Liver (tissue), 3 donors: ENCODE results near the gene PAX6.

Source experiments
- ATF3 ChIP-seq: IDR thresholded peaks from 2 replicates; pipeline ENCODE4 v1.6.1; 2016; ENCODE audit warnings: antibody characterized with exemption
- CTCF ChIP-seq: fragments of 150-350 bp; IDR thresholded peaks from 2 replicates; pipeline ENCODE4 v1.5.1; 2017; ENCODE audit warnings: improper control_type of control experiment, low read depth, low read length; ENCODE audit not compliant: missing input control
- EGR1 ChIP-seq, 2 donors: IDR thresholded peaks; 2 replicates each; pipeline ENCODE4 v1.6.1; 2016 to 2018; ENCODE audit warnings: antibody characterized with exemption in 2 of 2, low read depth in 2 of 2
- MAX ChIP-seq: IDR thresholded peaks from 2 replicates; pipeline ENCODE4 v1.6.1; 2016; ENCODE audit warnings: antibody characterized with exemption
- RXRA ChIP-seq, 2 donors: IDR thresholded peaks; 2 replicates each; pipeline ENCODE4 v1.6.1; 2017 to 2018; ENCODE audit warnings: antibody characterized with exemption in 2 of 2, mild to moderate bottlenecking in 1 of 2
- SP1 ChIP-seq: IDR thresholded peaks from 2 replicates; pipeline ENCODE4 v1.6.1; 2018; ENCODE audit warnings: antibody characterized with exemption, mild to moderate bottlenecking
- YY1 ChIP-seq: IDR thresholded peaks from 2 replicates; pipeline ENCODE4 v1.6.1; 2016; ENCODE audit warnings: antibody characterized with exemption, mild to moderate bottlenecking
- ZBTB33 ChIP-seq: IDR thresholded peaks from 2 replicates; pipeline ENCODE4 v1.6.1; 2016; ENCODE audit warnings: antibody characterized with exemption
- donor health status: healthy.
- donor health status: healthy.

- no peak for TF ChIP-seq RXRA (IDR thresholded peaks at IDR 0.05)
- TF ChIP-seq CTCF = no peak
- no peak for TF ChIP-seq ZBTB33
- TF ChIP-seq ATF3 = no peak
- no peak for TF ChIP-seq SP1
- no peak for TF ChIP-seq YY1
- TF ChIP-seq MAX = no peak
- no peak for TF ChIP-seq EGR1 (IDR thresholded peaks at IDR 0.05; ENCODE audit: low read depth in 2 of 2)
These were observed 16.6 kb downstream of the PAX6 start for GRCh38 chr11:31794548-31794947.
